ENCODE data around the gene LRRC28.

Gene LRRC28

GRCh38 chr15:99343881-99344551, 92.7 kb downstream of the LRRC28 start:
- DNase-seq (ENCODE audit: low read depth), result peak; percentile 10

- no peak for DNase-seq (ENCODE audit: low read depth)
Measured at GRCh38 chr15:99344639-99345038, 93.4 kb downstream of the LRRC28 start.

- no peak for DNase-seq (ENCODE audit: low read depth)
Measured at GRCh38 chr15:99345242-99345641, 94.0 kb downstream of the LRRC28 start.

GRCh38 chr15:99345832-99346462, 94.7 kb downstream of the LRRC28 start:
- DNase-seq (ENCODE audit: low read depth), result no peak

- DNase-seq (ENCODE audit: low read depth), result no peak
Measured at GRCh38 chr15:99347574-99347973, 96.3 kb downstream of the LRRC28 start.

GRCh38 chr15:99348412-99348811, 97.1 kb downstream of the LRRC28 start:
- no peak for DNase-seq (ENCODE audit: low read depth)

- no peak for DNase-seq (ENCODE audit: low read depth)
Measured at GRCh38 chr15:99350408-99350807, 99.1 kb downstream of the LRRC28 start.

DNA sequence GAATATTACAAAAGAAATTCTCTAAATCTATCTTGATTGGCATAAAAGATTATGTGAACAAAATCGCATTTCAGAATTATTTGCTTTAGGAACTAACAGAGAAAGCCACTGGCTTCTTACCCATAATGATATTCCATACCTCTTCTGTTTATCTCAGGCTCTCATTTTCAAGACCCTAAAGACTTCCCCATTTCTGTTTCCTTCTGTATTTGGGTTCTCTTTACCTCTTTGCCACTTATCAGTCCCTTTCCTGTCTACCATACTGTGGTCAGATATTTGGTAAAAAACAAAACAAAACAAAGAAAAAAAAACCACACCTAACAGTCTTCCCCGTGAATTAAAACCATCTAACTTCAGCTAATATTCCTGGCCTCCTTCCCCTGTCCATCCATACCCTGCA, 108.5 kb downstream of the LRRC28 start:
- DNase-seq (ENCODE audit: low read depth), result no peak

DNA sequence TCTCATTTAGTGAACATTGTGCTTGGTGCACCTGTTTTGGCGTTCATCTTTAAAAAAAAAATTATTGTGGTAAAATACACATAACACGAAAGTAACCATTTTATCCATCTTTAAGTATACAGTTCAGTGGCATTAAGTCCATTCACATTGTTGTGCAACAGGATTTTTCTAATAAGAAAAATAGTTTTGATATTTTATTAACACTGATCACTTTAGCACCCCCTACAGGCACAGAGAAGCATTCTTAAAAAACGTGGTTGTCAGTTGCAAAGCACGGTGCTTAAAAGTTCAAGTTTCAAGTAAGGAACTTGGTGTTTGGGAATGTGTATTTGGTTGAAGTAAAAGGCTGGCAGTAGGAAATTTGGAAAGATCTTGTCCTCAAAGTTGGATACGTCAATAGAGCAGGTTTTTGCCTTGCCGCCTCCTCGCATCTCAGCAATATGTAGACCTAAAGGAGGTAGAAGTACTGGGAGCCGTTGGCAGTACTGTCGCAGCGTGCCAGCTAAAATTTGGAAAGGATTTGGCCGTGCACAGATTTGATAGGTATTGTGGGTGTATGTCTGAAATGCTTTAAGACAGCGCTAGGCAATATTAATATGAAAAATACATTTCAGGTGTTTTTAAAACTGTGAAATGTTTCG, 110.4 kb downstream of the LRRC28 start:
- DNase-seq (ENCODE audit: low read depth), result no peak

- DNase-seq (ENCODE audit: low read depth), result no peak
Measured at GRCh38 chr15:99365242-99365641, 114.0 kb downstream of the LRRC28 start.

DNA sequence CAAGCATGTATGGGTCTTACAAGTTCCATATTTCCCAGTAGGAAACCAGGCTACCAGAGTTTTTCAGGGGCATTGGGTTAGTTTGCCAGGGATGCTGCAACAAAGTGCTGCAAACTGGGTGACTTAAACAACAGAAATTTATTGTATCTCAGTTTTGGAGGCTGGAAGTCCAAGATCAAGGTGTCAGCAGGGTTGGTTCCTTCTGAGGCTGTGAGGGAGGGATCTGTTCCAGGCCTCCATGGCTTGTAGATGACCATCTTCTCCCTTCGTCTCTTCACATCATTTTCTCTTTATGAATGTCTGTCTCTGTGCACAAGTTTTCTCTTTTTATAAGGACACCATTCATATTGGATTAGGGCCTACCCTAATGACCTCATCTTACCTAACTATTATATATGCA, 114.7 kb downstream of the LRRC28 start:
- DNase-seq (ENCODE audit: low read depth), result no peak

- DNase-seq (ENCODE audit: low read depth), result no peak
Measured at GRCh38 chr15:99368743-99369142, 117.5 kb downstream of the LRRC28 start.

DNA sequence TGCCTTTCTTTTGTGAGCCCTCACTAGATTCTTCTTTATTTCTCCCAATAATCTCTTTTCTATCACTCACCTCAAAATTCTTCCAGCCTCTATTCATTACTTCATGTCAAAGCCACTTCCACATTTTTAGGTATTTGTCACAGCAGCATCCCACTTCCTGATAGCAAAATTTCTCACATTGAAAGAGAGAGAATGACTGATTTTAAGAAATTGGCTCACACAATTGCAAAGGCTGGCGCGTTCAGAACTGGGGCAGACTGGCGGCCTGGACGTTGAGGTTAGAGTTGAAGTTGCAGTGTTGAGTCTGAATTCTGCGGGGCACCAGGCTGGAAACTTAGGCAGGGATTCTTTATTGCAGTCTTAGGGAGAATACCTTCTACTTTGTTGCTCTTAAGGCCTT, 117.9 kb downstream of the LRRC28 start:
- DNase-seq (ENCODE audit: low read depth), result no peak

DNA sequence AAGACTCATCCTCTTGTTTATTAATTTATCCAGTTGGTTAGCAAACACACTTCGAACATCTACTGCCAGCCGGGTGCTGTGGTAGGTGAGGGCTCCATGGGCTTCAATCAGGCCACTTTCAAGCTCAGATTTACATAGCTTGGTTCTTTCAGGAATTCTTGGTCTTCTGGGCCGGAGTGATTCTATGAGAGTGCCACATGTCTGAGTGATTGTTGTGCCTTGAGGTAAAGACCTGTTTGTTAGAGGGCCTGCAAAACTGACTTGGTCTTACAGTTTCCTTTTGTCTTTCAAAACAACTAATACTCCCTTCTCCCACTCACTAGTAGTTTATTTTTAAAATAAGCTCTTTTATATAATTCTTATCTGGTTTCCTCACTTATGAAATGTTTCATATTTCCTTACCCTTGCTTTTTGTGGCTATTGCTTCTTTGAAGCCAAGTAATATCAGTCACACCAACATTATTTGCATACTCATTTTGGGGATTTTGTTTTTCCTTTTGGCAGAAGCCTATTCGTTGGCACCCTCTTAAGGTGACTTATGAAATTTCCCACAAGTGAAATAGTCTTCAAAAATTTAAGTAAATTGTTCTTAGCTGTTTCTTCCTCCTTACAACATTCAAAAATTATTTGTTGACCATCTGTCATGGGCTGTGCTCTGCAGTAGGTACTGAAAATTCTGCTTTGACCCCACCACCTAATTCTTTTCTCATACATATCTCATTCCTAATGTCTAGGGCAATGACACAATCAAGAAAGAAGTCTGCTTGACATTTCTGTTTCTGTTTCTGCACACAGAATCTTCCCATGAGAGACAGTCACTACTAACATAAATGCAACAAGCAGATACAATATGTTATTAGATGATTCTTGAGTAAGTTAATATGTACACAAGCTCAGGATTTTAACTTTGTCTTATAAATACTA, 120.2 kb downstream of the LRRC28 start:
- no peak for DNase-seq (ENCODE audit: low read depth)

DNA sequence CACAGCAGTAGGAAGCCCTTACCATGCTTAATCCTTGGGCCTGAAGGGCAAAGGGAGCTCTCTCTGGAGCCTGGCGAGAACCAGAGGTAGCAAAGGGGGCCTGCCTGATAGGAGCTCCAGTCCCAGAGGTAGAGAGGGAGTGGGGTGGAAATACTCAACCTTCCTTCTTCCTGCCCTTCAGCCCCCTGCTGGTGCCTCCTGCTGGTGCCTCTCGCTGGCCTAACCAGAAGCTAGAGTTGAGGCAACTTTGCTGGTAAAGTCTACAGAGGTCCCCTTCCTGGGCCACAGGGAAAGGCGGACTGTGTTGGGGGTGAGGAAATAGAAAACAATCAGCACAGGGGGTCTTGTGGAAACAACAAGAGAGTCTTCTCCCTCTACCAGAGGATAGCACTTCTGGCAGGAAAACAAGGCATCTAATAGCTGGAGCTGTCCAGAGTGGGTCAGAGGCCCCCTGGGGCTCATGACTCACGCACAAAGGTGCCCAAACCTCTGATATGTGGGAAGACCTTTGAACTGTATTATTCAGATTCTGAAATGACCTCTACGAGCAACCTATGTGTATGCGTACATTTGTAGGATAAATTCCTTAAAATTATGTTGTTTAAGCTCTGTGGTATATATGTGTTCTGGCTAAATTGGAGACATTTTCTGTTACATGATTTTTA, 133.9 kb downstream of the LRRC28 start:
- DNase-seq (ENCODE audit: low read depth), result no peak

DNA sequence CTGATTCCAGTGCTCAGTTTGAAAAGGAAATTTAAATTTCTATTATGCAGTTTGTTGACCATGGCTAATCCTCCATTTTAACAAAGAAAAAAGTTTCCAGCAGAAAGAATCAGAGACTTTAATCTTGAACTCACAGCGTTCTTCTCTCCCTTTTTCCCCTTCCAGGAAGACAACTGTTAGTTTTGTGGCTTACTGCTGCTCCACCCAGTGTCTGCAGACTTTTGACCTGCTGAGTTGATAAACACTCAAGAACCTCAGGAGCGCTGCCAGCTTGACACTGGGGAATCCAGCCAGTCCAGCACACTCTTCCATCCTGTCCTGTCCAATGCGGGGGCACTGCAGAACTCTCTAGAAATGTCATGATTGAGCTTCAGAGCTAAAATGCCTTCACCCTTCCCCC, 134.6 kb downstream of the LRRC28 start:
- no peak for DNase-seq (ENCODE audit: low read depth)

DNA sequence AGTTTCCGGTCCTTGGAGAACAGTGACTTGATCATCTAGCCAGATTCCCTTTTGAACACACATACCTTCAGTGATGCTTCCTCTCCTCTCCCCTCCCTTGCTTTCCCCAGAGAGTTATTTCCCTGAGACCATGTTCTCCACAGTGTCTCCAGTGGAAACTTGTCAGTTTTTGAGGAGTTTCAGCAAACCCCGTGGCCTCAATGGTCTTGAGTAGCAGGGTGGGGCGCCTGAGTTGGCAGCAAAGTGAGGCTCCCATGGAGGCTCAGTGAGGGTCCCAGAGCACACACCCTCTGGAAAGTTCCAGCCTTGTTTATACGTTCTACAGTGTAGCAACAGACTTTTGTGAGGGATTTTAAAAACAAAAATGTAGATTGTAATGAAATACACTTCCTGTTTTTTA, 135.1 kb downstream of the LRRC28 start:
- no peak for DNase-seq (ENCODE audit: low read depth)

DNA sequence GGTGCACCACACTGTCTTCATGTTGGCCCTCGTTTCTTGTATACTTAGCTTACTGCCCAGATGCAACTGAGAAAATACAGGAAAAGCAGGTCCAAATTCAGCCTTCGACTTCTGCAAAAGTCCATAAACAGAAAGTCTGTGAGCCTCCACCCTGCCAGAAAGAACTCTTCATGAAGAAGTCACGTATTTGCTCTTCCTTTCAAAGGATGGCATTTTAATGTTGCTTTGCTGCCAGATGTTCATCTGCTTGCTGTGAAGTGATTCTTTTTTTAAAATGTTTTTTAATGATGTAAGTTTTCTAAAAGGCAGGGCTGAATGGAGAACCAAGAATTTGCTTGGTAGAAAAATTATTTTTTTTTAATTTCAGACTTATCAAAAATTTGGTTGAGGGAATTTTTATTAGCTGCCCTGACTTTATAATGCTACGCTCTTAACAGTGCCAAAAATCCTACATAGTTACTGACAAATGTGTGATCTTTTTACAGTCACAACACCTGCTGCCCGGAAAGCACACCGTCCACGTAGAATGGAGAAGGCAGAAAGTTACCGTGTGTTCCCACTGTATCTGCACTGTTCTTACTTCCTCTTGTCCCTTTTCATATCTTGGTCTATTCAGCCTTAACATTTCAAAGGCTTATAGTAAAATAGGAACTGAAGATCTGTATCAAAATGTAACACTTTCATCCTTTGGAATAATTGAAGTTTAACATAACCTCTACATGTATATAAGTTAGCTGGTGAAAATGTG, 136.3 kb downstream of the LRRC28 start:
- DNase-seq (ENCODE audit: low read depth), result no peak

GRCh38 chr15:99390667-99391066, 139.4 kb downstream of the LRRC28 start:
- no peak for DNase-seq (ENCODE audit: low read depth)

- DNase-seq (ENCODE audit: low read depth), result no peak
Measured at GRCh38 chr15:99393641-99394040, 142.4 kb downstream of the LRRC28 start.

GRCh38 chr15:99396375-99396774, 145.1 kb downstream of the LRRC28 start:
- DNase-seq (ENCODE audit: low read depth), result no peak

Data from stimulated activated CD8-positive, alpha-beta memory T cell treated with anti-CD3 and anti-CD28 coated beads, Interleukin-12 subunit alpha, Interleukin-12 subunit beta, amount 100 ng/mL, for 4 hours (primary cell).